ENCODE results near the gene ANKRD55.

ANKRD55 gene

GRCh38 chr5:56097055-56097454 is 136.1 kb downstream of the ANKRD55 start:
- no peak for TF ChIP-seq CTCF (IDR thresholded peaks at IDR 0.05; ENCODE audit: low read depth, low read length, missing control alignments)
- DNase-seq (ENCODE audit: low read depth): no peak
- in situ Hi-C loops (cut with HindIII; ENCODE audit: low sequenced_read_pairs): no loop called here
- H3K4me3 ChIP-seq (ENCODE audit: low read depth, low read length): no peak overlapping the region

GRCh38 chr5:56095579-56096102 is 137.5 kb downstream of the ANKRD55 start:
- in situ Hi-C loops (cut with HindIII; ENCODE audit: low sequenced_read_pairs): no loop called here
- no peak for DNase-seq (ENCODE audit: low read depth)
- no peak overlapping the region for H3K4me3 ChIP-seq (ENCODE audit: low read depth, low read length)
- no peak for TF ChIP-seq CTCF (IDR thresholded peaks at IDR 0.05; ENCODE audit: low read depth, low read length, missing control alignments)

GRCh38 chr5:56094579-56095361 is 138.4 kb downstream of the ANKRD55 start:
- no peak overlapping the region for H3K4me3 ChIP-seq (ENCODE audit: low read depth, low read length)
- no peak for TF ChIP-seq CTCF (IDR thresholded peaks at IDR 0.05; ENCODE audit: low read depth, low read length, missing control alignments)
- in situ Hi-C loops (cut with HindIII; ENCODE audit: low sequenced_read_pairs): no loop called here
- no peak for DNase-seq (ENCODE audit: low read depth)

GRCh38 chr5:56093970-56094369 is 139.2 kb downstream of the ANKRD55 start:
- H3K4me3 ChIP-seq (ENCODE audit: low read depth, low read length): no peak overlapping the region
- TF ChIP-seq CTCF (IDR thresholded peaks at IDR 0.05; ENCODE audit: low read depth, low read length, missing control alignments): no peak
- DNase-seq (ENCODE audit: low read depth): no peak
- in situ Hi-C loops (cut with HindIII; ENCODE audit: low sequenced_read_pairs): no loop called here

- in situ Hi-C loops (cut with HindIII; ENCODE audit: low sequenced_read_pairs): no loop called here
- no peak overlapping the region for H3K4me3 ChIP-seq (ENCODE audit: low read depth, low read length)
- DNase-seq (ENCODE audit: low read depth): no peak
- no peak for TF ChIP-seq CTCF (IDR thresholded peaks at IDR 0.05; ENCODE audit: low read depth, low read length, missing control alignments)
These were observed 141.0 kb downstream of the ANKRD55 start for GRCh38 chr5:56092115-56092514.

GRCh38 chr5:56091664-56092063 is 141.5 kb downstream of the ANKRD55 start:
- H3K4me3 ChIP-seq (ENCODE audit: low read depth, low read length): no peak overlapping the region
- in situ Hi-C loops (cut with HindIII; ENCODE audit: low sequenced_read_pairs): no loop called here
- TF ChIP-seq CTCF (IDR thresholded peaks at IDR 0.05; ENCODE audit: low read depth, low read length, missing control alignments): no peak
- DNase-seq (ENCODE audit: low read depth): no peak
